Adipocyte (in vitro differentiated cells): ENCODE results near the gene CPZ.

ENCODE experiments used
- DNase-seq: peaks from one replicate; pipeline ENCODE4 v3.0.0-alpha.2; 2015; ENCODE audit warnings: low read depth
- H3K27me3 ChIP-seq: replicated peaks from 2 replicates; pipeline ENCODE4 v1.7.0; 2013; ENCODE audit warnings: mild to moderate bottlenecking, low read length, moderate library complexity; ENCODE audit not compliant: control insufficient read depth, insufficient read depth
- H3K36me3 ChIP-seq: 2 replicates; pipeline ENCODE4 v1.7.0; 2013; ENCODE audit warnings: low read length, mild to moderate bottlenecking, moderate library complexity; ENCODE audit not compliant: control insufficient read depth, insufficient read depth, severe bottlenecking
- H3K4me1 ChIP-seq: 2 replicates; pipeline ENCODE4 v1.7.0; 2013; ENCODE audit warnings: mild to moderate bottlenecking, low read length, moderate library complexity; ENCODE audit not compliant: control insufficient read depth, insufficient read depth
- H3K4me3 ChIP-seq: 2 replicates; pipeline ENCODE4 v1.7.0; 2013; ENCODE audit warnings: mild to moderate bottlenecking, low read length, moderate library complexity
- H3K9ac ChIP-seq: 2 replicates; pipeline ENCODE4 v1.7.0; 2013; ENCODE audit warnings: mild to moderate bottlenecking, low read length, moderate library complexity
- H3K9me3 ChIP-seq: 2 replicates; pipeline ENCODE4 v1.7.0; 2013; ENCODE audit warnings: mild to moderate bottlenecking, low read length, moderate library complexity; ENCODE audit not compliant: control insufficient read depth

The CPZ gene

GRCh38 chr4:8582941-8583654, 9.5 kb upstream of the CPZ start:
- peaks cover 87% of the 10 kb centered on the region for H3K27me3 ChIP-seq

GRCh38 chr4:8583655-8584025, 8.9 kb upstream of the CPZ start:
- no peak for DNase-seq
- no peak overlapping the region for H3K4me3 ChIP-seq
- no peaks in the 10 kb centered on the region for H3K4me1 ChIP-seq
- no peaks in the 10 kb centered on the region for H3K36me3 ChIP-seq
- H3K27me3 ChIP-seq: peaks cover 87% of the 10 kb centered on the region
- H3K9ac ChIP-seq: no peak overlapping the region
- peaks cover 5% of the 10 kb centered on the region for H3K9me3 ChIP-seq

More at GRCh38 chr4:8582941-8583654, 9.5 kb upstream of the CPZ start:
- Histone ChIP-seq H3K9me3 (peaks cover 5% of the 10 kb centered on the region), H3K36me3 (no peaks in the 10 kb centered on the region), H3K9ac (no peak overlapping the region), H3K4me3 (no peak overlapping the region), H3K4me1 (no peaks in the 10 kb centered on the region)
- no peak for DNase-seq

- H3K27me3 ChIP-seq: peaks cover 77% of the 10 kb centered on the region
- no peaks in the 10 kb centered on the region for H3K4me1 ChIP-seq
- peaks cover 5% of the 10 kb centered on the region for H3K9me3 ChIP-seq
- DNase-seq: no peak
- H3K9ac ChIP-seq: no peak overlapping the region
- H3K4me3 ChIP-seq: no peak overlapping the region
- no peaks in the 10 kb centered on the region for H3K36me3 ChIP-seq
Measured at GRCh38 chr4:8585186-8585585, 7.4 kb upstream of the CPZ start.

GRCh38 chr4:8585721-8586212, 6.8 kb upstream of the CPZ start:
- H3K4me1 ChIP-seq: no peaks in the 10 kb centered on the region
- no peaks in the 10 kb centered on the region for H3K36me3 ChIP-seq
- no peak overlapping the region for H3K9ac ChIP-seq
- peaks cover 75% of the 10 kb centered on the region for H3K27me3 ChIP-seq
- no peak for DNase-seq
- no peak overlapping the region for H3K4me3 ChIP-seq
- H3K9me3 ChIP-seq: peaks cover 5% of the 10 kb centered on the region

GRCh38 chr4:8586246-8586645, 6.3 kb upstream of the CPZ start:
- Histone ChIP-seq H3K27me3 (peaks cover 72% of the 10 kb centered on the region), H3K36me3 (no peaks in the 10 kb centered on the region), H3K9ac (no peak overlapping the region), H3K9me3 (no peaks in the 10 kb centered on the region), H3K4me1 (no peaks in the 10 kb centered on the region), H3K4me3 (no peak overlapping the region)
- DNase-seq: no peak

GRCh38 chr4:8586671-8587468, 5.7 kb upstream of the CPZ start:
- Histone ChIP-seq H3K4me3 (no peak overlapping the region), H3K27me3 (peaks cover 72% of the 10 kb centered on the region), H3K36me3 (no peaks in the 10 kb centered on the region), H3K9ac (no peak overlapping the region), H3K9me3 (no peaks in the 10 kb centered on the region), H3K4me1 (no peaks in the 10 kb centered on the region)
- no peak for DNase-seq

GRCh38 chr4:8587469-8588195, 4.9 kb upstream of the CPZ start:
- Histone ChIP-seq H3K4me3 (no peak overlapping the region), H3K4me1 (no peaks in the 10 kb centered on the region), H3K9me3 (no peaks in the 10 kb centered on the region), H3K9ac (no peak overlapping the region), H3K36me3 (no peaks in the 10 kb centered on the region), H3K27me3 (peaks cover 68% of the 10 kb centered on the region)
- no peak for DNase-seq

GRCh38 chr4:8588196-8588470, 4.4 kb upstream of the CPZ start:
- H3K4me3 ChIP-seq: no peak overlapping the region
- no peak for DNase-seq
- peaks cover 3% of the 10 kb centered on the region for H3K4me1 ChIP-seq
- H3K9ac ChIP-seq: no peak overlapping the region
- H3K27me3 ChIP-seq: peaks cover 63% of the 10 kb centered on the region
- H3K36me3 ChIP-seq: no peaks in the 10 kb centered on the region
- no peaks in the 10 kb centered on the region for H3K9me3 ChIP-seq

- Histone ChIP-seq H3K4me3 (no peak overlapping the region), H3K27me3 (peaks cover 60% of the 10 kb centered on the region), H3K9ac (no peak overlapping the region), H3K36me3 (no peaks in the 10 kb centered on the region), H3K4me1 (peaks cover 12% of the 10 kb centered on the region), H3K9me3 (no peaks in the 10 kb centered on the region)
- DNase-seq: no peak
Measured at GRCh38 chr4:8589336-8589735, 3.2 kb upstream of the CPZ start.

- peaks cover 14% of the 10 kb centered on the region for H3K4me1 ChIP-seq
- H3K4me3 ChIP-seq: no peak overlapping the region
- H3K9ac ChIP-seq: no peak overlapping the region
- peaks cover 54% of the 10 kb centered on the region for H3K27me3 ChIP-seq
- peak; percentile 27 for DNase-seq
- no peaks in the 10 kb centered on the region for H3K9me3 ChIP-seq
- H3K36me3 ChIP-seq: no peaks in the 10 kb centered on the region
Measured at GRCh38 chr4:8589823-8590545, 2.6 kb upstream of the CPZ start.

GRCh38 chr4:8590546-8590880, 2.1 kb upstream of the CPZ start:
- H3K4me3 ChIP-seq: no peak overlapping the region
- H3K36me3 ChIP-seq: no peaks in the 10 kb centered on the region
- H3K9ac ChIP-seq: no peak overlapping the region
- peaks cover 19% of the 10 kb centered on the region for H3K4me1 ChIP-seq
- H3K9me3 ChIP-seq: no peaks in the 10 kb centered on the region
- H3K27me3 ChIP-seq: peaks cover 49% of the 10 kb centered on the region
- no peak for DNase-seq
